B cell (primary cell): ENCODE measurements around the gene B3GLCT. TPM values are rescaled to one million over a fixed set of nuclear protein-coding genes. Genes with fewer than 3 reads are reported as not detected.

Experiments used
- ATAC-seq: fragments of 200-7000 bp; cut with Tn5 transposase; one replicate; pipeline ENCODE4 v1.10.0; 2021; ENCODE audit warnings: low read depth, mild to moderate bottlenecking, moderate number of reproducible peaks, moderate library complexity
- CTCF ChIA-PET: fragments of 350-600 bp; sonication (Branson Sonifier 250); formaldehyde crosslinking; loops from one replicate; lab custom pipeline; 2021; ENCODE audit warnings: antibody characterized with exemption, inconsistent platforms; lab: Charles Lee
- POLR2A ChIA-PET: fragments of 350-600 bp; sonication (Branson Sonifier 250); formaldehyde crosslinking; loops from one replicate; lab custom pipeline; 2021; ENCODE audit warnings: antibody characterized with exemption; lab: Charles Lee
- DNase-seq: peaks from one replicate; pipeline ENCODE4 v3.0.0; 2013
- H2AFZ ChIP-seq: 2 replicates; pipeline ENCODE4 v1.6.1; 2012; ENCODE audit warnings: mild to moderate bottlenecking, low read depth, low read length; ENCODE audit not compliant: insufficient read depth, poor library complexity, severe bottlenecking
- H3K27ac ChIP-seq, 2 donors: 1 replicate in 1 of 2; 2 replicates in 1 of 2; pipeline ENCODE4 v1.5.1; 2012 to 2013; ENCODE audit warnings: low read length in 2 of 2, mild to moderate bottlenecking in 2 of 2, moderate library complexity in 1 of 2
- H3K27me3 ChIP-seq, 4 experiments: fragments of 200-600 bp in 1 of 4; sonication (generic) in 1 of 4; replicated peaks in 1 of 4; 1 replicate in 2 of 4; 2 replicates in 2 of 4; pipeline versions ENCODE4 v1.6.1 to v1.7.0; 2013 to 2016; ENCODE audit warnings: low read length in 3 of 4, mild to moderate bottlenecking in 2 of 4, mixed read lengths in 1 of 4, moderate library complexity in 1 of 4; ENCODE audit not compliant: insufficient read depth in 4 of 4, control insufficient read depth in 3 of 4; ENCODE audit errors: control extremely low read depth in 1 of 4
- H3K36me3 ChIP-seq, 2 experiments: replicated peaks in 1 of 2; 1 replicate in 1 of 2; 2 replicates in 1 of 2; pipeline versions ENCODE4 v1.6.1 to v1.7.1; 2013; ENCODE audit warnings: low read length in 1 of 2; ENCODE audit not compliant: insufficient read depth in 2 of 2, control insufficient read depth in 1 of 2; ENCODE audit errors: control extremely low read depth in 1 of 2, extremely low read depth in 1 of 2
- H3K4me1 ChIP-seq, 2 donors: fragments of 200-600 bp in 1 of 2; sonication (generic) in 1 of 2; 1 replicate in 1 of 2; 2 replicates in 1 of 2; pipeline versions ENCODE4 v1.5.1 to v1.6.1; 2013 to 2017; ENCODE audit warnings: low read length in 2 of 2; ENCODE audit not compliant: control insufficient read depth in 2 of 2, insufficient read depth in 2 of 2
- H3K4me2 ChIP-seq: replicated peaks from 2 replicates; pipeline ENCODE3; 2012; ENCODE audit warnings: mild to moderate bottlenecking, low read depth, low read length; ENCODE audit not compliant: poor library complexity, severe bottlenecking
- H3K4me3 ChIP-seq, 5 experiments: fragments of 200-600 bp in 1 of 5; sonication (generic) in 1 of 5; 1 replicate in 3 of 5; 2 replicates in 2 of 5; pipeline versions ENCODE4 v1.5.1 to v1.7.0; 2011 to 2016; ENCODE audit warnings: low read length in 4 of 5, mild to moderate bottlenecking in 4 of 5, low read depth in 2 of 5, control low read depth in 1 of 5, moderate library complexity in 1 of 5; ENCODE audit not compliant: insufficient read depth in 1 of 5; ENCODE audit errors: control extremely low read depth in 1 of 5, extremely low read depth in 1 of 5
- H3K79me2 ChIP-seq: fragments of 200-600 bp; sonication (generic); one replicate; pipeline ENCODE4 v1.6.0; 2016; ENCODE audit warnings: low read length; ENCODE audit not compliant: control insufficient read depth, insufficient read depth
- H3K9ac ChIP-seq: fragments of 200-600 bp; sonication (generic); 2 replicates; pipeline ENCODE4 v1.6.1; 2017; ENCODE audit warnings: mild to moderate bottlenecking, low read length, moderate library complexity
- H3K9me3 ChIP-seq, 3 donors: one replicate each; pipeline versions ENCODE4 v1.6.1 to v1.7.1; 2013; ENCODE audit warnings: low read length in 2 of 3; ENCODE audit not compliant: control insufficient read depth in 2 of 3, insufficient read depth in 1 of 3; ENCODE audit errors: control extremely low read depth in 1 of 3
- H4K20me1 ChIP-seq: 2 replicates; pipeline ENCODE4 v1.6.0; 2012; ENCODE audit warnings: mild to moderate bottlenecking, low read length; ENCODE audit not compliant: insufficient read depth, control insufficient read depth, poor library complexity, severe bottlenecking
- H3K27ac Mint-ChIP-seq: one replicate; pipeline ENCODE4 v1.8.0; 2021; ENCODE audit warnings: mixed read lengths
- H3K27me3 Mint-ChIP-seq: one replicate; pipeline ENCODE4 v1.8.0; 2021; ENCODE audit warnings: mixed read lengths
- H3K4me1 Mint-ChIP-seq: one replicate; pipeline ENCODE4 v1.8.0; 2021; ENCODE audit warnings: mixed read lengths
- H3K4me3 Mint-ChIP-seq: one replicate; pipeline ENCODE4 v1.8.0; 2021; ENCODE audit warnings: mixed read lengths
- H3K9me3 Mint-ChIP-seq: one replicate; pipeline ENCODE4 v1.8.0; 2022; ENCODE audit warnings: mixed read lengths; ENCODE audit not compliant: insufficient read depth
- CTCF ChIP-seq: fragments of 200-600 bp; IDR thresholded peaks from one replicate; pipeline ENCODE4 v1.8.0; 2022; ENCODE audit warnings: antibody characterized with exemption, mild to moderate bottlenecking
- EZH2 ChIP-seq: IDR thresholded peaks from 2 replicates; pipeline ENCODE4 v1.6.1; 2012; ENCODE audit warnings: borderline replicate concordance, low read depth, mild to moderate bottlenecking, moderate library complexity, low read length; ENCODE audit not compliant: insufficient read depth, poor library complexity, severe bottlenecking
- WGBS: methylation state at CpG from one replicate; pipeline ENCODE4 v1.1.5; 2013; ENCODE audit warnings: missing lambda C conversion rate; ENCODE audit not compliant: insufficient coverage; 5-methylcytosine and 5-hydroxymethylcytosine counted together
- intact Hi-C: fragments of 100-400 bp; cut with micrococcal nuclease; formaldehyde crosslinking; loops from one replicate; pipeline ENCODE4 v1.10.0; 2022
- polyA plus RNA-seq: library from polyadenylated mRNA; depleted of rRNA; stranded (reverse); fragments of >200 nt; gene quantifications from 2 replicates; pipeline ENCODE4 v1.2.3, GENCODE V29; 2012
- total RNA-seq, 2 donors: library from RNA; stranded (reverse); fragments of 120-200 nt in 1 of 2; gene quantifications; 1 replicate in 1 of 2; 2 replicates in 1 of 2; pipeline versions ENCODE4 v1.2.3 to v1.2.4, GENCODE V29; 2013 to 2022

Gene B3GLCT
- total and polyA plus RNA-seq, 2 donors (not counting 1 experiment from before 2014, with no cell fraction given) = 1.4 to 6.2 TPM

- Histone ChIP-seq H3K4me2 (no peak overlapping the region), H3K4me1 (no peaks in the 10 kb centered on the region), H2AFZ (no peak overlapping the region), H3K9ac (no peak overlapping the region), H3K36me3 (peaks cover 19 to 94% of the 10 kb centered on the region in 2 experiments), H3K27ac (no peak overlapping the region), H3K27me3 (no peaks in the 10 kb centered on the region), H3K4me3 (no peak overlapping the region), H4K20me1 (no peaks in the 10 kb centered on the region), H3K79me2 (no peaks in the 10 kb centered on the region), H3K9me3 (no peaks in the 10 kb centered on the region)
- ATAC-seq (no peak), DNase-seq (no peak)
- POLR2A ChIA-PET = no interaction called here
- no peaks in the 10 kb centered on the region for H3K27me3 Mint-ChIP-seq
- H3K4me1 Mint-ChIP-seq = no peaks in the 10 kb centered on the region
- intact Hi-C loops = no loop called here
- no peak for TF ChIP-seq EZH2
- no peak overlapping the region for H3K27ac Mint-ChIP-seq
- H3K9me3 Mint-ChIP-seq = no peaks in the 10 kb centered on the region
- CTCF ChIA-PET = no interaction called here
- no peak overlapping the region for H3K4me3 Mint-ChIP-seq
- 100% methylated on average over 1 of the region's 4 CpGs for WGBS
These were observed 49.3 kb upstream of the B3GLCT start for GRCh38 chr13:31150315-31150985.

- H3K27me3 Mint-ChIP-seq = no peaks in the 10 kb centered on the region
- no peaks in the 10 kb centered on the region for H4K20me1 ChIP-seq
- WGBS = 100% methylated on average over 2 of the region's 3 CpGs
- CTCF ChIA-PET = interaction anchor here (1.2 kb wide), 1 partner anchor 48 kb away, joined by 3 read pairs; the partner anchor contains the start of gene B3GLCT
- no peak overlapping the region for H3K9ac ChIP-seq
- H3K4me3 ChIP-seq = no peak overlapping the region
- no peak overlapping the region for H3K27ac ChIP-seq
- peaks cover 22 to 91% of the 10 kb centered on the region in 2 experiments for H3K36me3 ChIP-seq
- no peak overlapping the region for H3K4me2 ChIP-seq
- DNase-seq (no peak), ATAC-seq (no peak)
- H2AFZ ChIP-seq = no peak overlapping the region
- no peak overlapping the region for H3K4me3 Mint-ChIP-seq
- H3K9me3 ChIP-seq = no peaks in the 10 kb centered on the region
- H3K9me3 Mint-ChIP-seq = no peaks in the 10 kb centered on the region
- H3K27ac Mint-ChIP-seq = no peak overlapping the region
- POLR2A ChIA-PET = no interaction called here
- H3K4me1 ChIP-seq = no peaks in the 10 kb centered on the region
- intact Hi-C loops = no loop called here
- no peaks in the 10 kb centered on the region for H3K4me1 Mint-ChIP-seq
- H3K79me2 ChIP-seq = peaks cover 2% of the 10 kb centered on the region
- no peak for TF ChIP-seq CTCF
- TF ChIP-seq EZH2 = no peak
- no peaks in the 10 kb centered on the region for H3K27me3 ChIP-seq
These were observed 47.9 kb upstream of the B3GLCT start for GRCh38 chr13:31151837-31152236.
